ENCODE measurements around the gene EARS2. TPM values are rescaled to one million over a fixed set of nuclear protein-coding genes. Genes with fewer than 3 reads are reported as not detected.

EARS2 gene
- total and polyA plus RNA-seq, 10 donors, result 9.8 to 21.8 (median 17.2) TPM

DNA sequence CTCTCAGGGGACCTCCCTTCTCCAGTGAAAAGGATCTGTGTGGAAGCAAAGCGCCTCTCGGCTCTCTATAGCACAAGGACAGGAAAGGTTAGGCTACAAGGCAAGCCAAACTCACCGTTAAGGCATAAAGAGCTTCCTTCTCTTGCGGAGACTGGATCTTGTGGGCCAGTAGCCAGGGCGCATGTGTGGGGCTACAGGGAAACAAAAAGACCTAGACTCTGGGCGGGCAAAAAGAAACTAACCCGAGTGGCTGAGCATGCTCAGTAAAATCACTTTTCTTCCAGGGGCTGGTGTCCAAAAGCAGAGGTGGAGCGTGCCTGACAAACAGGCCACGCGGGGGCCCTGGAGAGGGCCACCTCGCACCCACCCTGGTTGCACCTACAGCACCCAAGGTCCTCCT, 63.0 kb downstream of the EARS2 start:
- intact Hi-C loops (cut with DNase I; ENCODE audit: low total_unique reads), result no loop called here
- Histone ChIP-seq H3K27ac (no peak overlapping the region), H3K4me3 (no peak overlapping the region), H3K36me3 (peaks cover 6 to 75% (median 67%) of the 10 kb centered on the region in 6 donors), H3K9me3 (no peaks in the 10 kb centered on the region), H3K27me3 (replicated peaks in 1 of 7) (no peaks in the 10 kb centered on the region), H3K4me1 (peaks cover 20 to 49% (median 29%) of the 10 kb centered on the region in 6 donors)
- WGBS, 5 donors, result 94 to 95% (median 95%) methylated on average over 11 of the region's 11 CpGs
- TF ChIP-seq POLR2A (IDR thresholded peaks at IDR 0.05) (no peak), POLR2AphosphoS5 (IDR thresholded peaks at IDR 0.05) (peak in 1 of 3 donors; percentile 13)
- TF ChIP-seq, protein P1, sequence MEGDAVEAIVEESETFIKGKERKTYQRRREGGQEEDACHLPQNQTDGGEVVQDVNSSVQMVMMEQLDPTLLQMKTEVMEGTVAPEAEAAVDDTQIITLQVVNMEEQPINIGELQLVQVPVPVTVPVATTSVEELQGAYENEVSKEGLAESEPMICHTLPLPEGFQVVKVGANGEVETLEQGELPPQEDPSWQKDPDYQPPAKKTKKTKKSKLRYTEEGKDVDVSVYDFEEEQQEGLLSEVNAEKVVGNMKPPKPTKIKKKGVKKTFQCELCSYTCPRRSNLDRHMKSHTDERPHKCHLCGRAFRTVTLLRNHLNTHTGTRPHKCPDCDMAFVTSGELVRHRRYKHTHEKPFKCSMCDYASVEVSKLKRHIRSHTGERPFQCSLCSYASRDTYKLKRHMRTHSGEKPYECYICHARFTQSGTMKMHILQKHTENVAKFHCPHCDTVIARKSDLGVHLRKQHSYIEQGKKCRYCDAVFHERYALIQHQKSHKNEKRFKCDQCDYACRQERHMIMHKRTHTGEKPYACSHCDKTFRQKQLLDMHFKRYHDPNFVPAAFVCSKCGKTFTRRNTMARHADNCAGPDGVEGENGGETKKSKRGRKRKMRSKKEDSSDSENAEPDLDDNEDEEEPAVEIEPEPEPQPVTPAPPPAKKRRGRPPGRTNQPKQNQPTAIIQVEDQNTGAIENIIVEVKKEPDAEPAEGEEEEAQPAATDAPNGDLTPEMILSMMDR (IDR thresholded peaks at IDR 0.05 in 8 of 11, conservative IDR thresholded peaks at IDR 0.05 in 3 of 11), result no peak
- no peak for DNase-seq

DNA sequence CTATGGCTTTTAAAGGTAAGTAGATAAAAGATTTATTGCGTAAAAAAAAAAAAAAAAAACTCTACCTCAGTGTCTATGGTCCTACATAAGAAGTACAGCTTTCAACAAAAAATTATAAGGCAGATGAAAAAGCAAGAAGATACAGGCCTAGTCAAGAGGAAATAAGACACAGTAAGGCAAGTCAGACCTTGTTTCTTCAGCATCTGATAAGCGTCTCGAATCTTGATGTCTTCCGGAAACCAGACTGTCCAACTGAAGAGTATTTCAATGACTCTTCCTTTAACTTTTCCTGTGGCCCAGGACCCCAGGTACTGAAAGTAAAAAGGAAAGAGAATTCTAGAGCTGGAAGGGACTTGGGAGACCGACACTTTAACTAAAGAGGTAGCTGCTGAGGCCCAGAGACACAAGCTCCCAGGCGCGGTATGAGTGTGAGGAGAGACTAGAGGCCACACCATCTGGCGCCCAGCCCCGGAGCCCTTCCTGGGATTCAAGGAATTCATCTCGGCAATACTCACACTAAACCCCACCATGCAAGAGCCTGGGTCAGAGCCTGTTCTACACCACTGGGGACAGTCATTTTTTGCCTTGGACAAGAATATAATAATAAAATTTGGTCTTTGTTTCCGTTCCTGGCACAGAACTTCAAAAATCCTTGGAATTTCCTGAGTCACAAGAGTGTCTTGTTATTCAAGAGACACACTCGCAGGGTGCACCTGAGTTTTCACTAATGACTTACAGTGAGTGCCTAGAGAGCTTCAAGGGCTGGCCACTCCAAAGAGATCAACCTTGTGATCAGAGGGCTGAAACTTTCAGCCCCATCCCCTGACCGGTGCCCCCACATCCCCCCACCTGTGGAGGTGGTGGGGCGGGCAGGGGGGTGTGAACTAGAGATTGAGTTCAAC, 65.4 kb downstream of the EARS2 start:
- H3K9me3 ChIP-seq, result no peaks in the 10 kb centered on the region
- H3K4me3 ChIP-seq, result no peak overlapping the region
- H3K4me1 ChIP-seq, result peaks cover 3 to 24% (median 7%) of the 10 kb centered on the region in 6 donors
- no peak for TF ChIP-seq POLR2AphosphoS5 (IDR thresholded peaks at IDR 0.05)
- TF ChIP-seq POLR2A (IDR thresholded peaks at IDR 0.05), result no peak
- TF ChIP-seq, protein P1 (IDR thresholded peaks at IDR 0.05 in 8 of 11, conservative IDR thresholded peaks at IDR 0.05 in 3 of 11), result no peak
- intact Hi-C loops (cut with DNase I; ENCODE audit: low total_unique reads), result no loop called here
- peaks cover 6 to 99% (median 91%) of the 10 kb centered on the region in 6 donors for H3K36me3 ChIP-seq
- DNase-seq, result peak; percentile 53
- H3K27ac ChIP-seq, result no peak overlapping the region
- 86 to 91% (median 87%) methylated on average over 14 of the region's 14 CpGs for WGBS, 5 donors
- H3K27me3 ChIP-seq (replicated peaks in 1 of 7), result no peaks in the 10 kb centered on the region

DNA sequence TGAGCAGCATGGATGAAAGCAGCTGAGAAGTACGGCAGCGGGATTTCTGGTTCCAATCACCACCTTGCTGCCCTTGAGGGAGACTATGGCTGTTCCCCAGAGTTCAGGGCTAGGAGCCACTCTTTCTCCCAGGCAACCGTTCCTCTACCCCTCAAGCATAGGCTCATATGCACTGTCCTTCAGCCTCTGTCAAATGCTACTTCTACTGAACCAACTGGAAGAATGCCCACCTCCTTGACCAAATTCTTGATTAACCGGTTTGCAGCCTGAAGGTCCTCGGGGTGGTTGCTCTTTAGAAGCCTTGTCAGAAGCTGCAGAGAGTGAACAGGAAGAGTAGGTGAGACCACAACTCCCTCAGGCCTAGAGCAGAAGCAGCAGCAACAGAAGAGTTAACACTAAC, 70.7 kb downstream of the EARS2 start:
- WGBS, 5 donors, result 90 to 96% (median 92%) methylated on average over 5 of the region's 5 CpGs
- Histone ChIP-seq H3K27me3 (replicated peaks in 1 of 7) (no peaks in the 10 kb centered on the region), H3K27ac (no peak overlapping the region), H3K4me3 (no peak overlapping the region), H3K36me3 (peaks cover 18 to 100% (median 99%) of the 10 kb centered on the region in 6 donors), H3K4me1 (peaks cover 0 to under 1% (median 0%) of the 10 kb centered on the region in 6 donors), H3K9me3 (no peaks in the 10 kb centered on the region)
- TF ChIP-seq, protein P1 (IDR thresholded peaks at IDR 0.05 in 8 of 11, conservative IDR thresholded peaks at IDR 0.05 in 3 of 11), result no peak
- TF ChIP-seq POLR2A (IDR thresholded peaks at IDR 0.05) (no peak), POLR2AphosphoS5 (IDR thresholded peaks at IDR 0.05) (no peak)
- peak; percentile 27 for DNase-seq
- intact Hi-C loops (cut with DNase I; ENCODE audit: low total_unique reads), result no loop called here

DNA sequence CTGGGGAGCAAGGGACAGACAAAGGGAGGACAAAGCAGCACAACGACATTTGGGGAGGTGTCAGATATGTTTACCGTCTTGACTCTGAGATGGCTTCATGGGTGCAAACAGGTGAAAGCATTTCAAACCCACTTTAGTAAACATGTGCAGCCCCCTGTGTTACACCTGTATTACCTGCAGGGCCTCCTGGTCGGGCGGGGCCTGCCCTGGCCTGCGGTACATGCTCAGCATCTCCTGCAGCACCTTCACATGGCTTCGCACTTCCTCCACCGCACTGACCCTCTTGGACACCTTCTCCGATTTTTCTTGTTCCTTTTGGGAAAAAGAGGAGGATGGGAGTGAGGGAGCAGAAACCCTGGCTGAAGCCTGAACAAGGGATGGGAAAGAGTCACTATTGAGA, 71.3 kb downstream of the EARS2 start:
- Histone ChIP-seq H3K27ac (no peak overlapping the region), H3K4me3 (no peak overlapping the region), H3K4me1 (no peaks in the 10 kb centered on the region), H3K36me3 (peaks cover 18 to 100% (median 99%) of the 10 kb centered on the region in 6 donors), H3K9me3 (no peaks in the 10 kb centered on the region), H3K27me3 (replicated peaks in 1 of 7) (no peaks in the 10 kb centered on the region)
- WGBS, 5 donors, result 94 to 98% (median 95%) methylated on average over 8 of the region's 8 CpGs
- intact Hi-C loops (cut with DNase I; ENCODE audit: low total_unique reads), result no loop called here
- peak; percentile 56 for DNase-seq
- peak in 2 of 3 donors; percentile 3 to 41 for TF ChIP-seq POLR2AphosphoS5 (IDR thresholded peaks at IDR 0.05)
- TF ChIP-seq, protein P1 (IDR thresholded peaks at IDR 0.05 in 8 of 11, conservative IDR thresholded peaks at IDR 0.05 in 3 of 11), result no peak
- no peak for TF ChIP-seq POLR2A (IDR thresholded peaks at IDR 0.05)
